ENCODE results near the gene FCN2. TPM values are rescaled to one million over a fixed set of nuclear protein-coding genes. Genes with fewer than 3 reads are reported as not detected.

FCN2 gene
- total RNA-seq, 4 donors from 2014 or later = 0.93 to 16.5 TPM; not detected in 2

DNA sequence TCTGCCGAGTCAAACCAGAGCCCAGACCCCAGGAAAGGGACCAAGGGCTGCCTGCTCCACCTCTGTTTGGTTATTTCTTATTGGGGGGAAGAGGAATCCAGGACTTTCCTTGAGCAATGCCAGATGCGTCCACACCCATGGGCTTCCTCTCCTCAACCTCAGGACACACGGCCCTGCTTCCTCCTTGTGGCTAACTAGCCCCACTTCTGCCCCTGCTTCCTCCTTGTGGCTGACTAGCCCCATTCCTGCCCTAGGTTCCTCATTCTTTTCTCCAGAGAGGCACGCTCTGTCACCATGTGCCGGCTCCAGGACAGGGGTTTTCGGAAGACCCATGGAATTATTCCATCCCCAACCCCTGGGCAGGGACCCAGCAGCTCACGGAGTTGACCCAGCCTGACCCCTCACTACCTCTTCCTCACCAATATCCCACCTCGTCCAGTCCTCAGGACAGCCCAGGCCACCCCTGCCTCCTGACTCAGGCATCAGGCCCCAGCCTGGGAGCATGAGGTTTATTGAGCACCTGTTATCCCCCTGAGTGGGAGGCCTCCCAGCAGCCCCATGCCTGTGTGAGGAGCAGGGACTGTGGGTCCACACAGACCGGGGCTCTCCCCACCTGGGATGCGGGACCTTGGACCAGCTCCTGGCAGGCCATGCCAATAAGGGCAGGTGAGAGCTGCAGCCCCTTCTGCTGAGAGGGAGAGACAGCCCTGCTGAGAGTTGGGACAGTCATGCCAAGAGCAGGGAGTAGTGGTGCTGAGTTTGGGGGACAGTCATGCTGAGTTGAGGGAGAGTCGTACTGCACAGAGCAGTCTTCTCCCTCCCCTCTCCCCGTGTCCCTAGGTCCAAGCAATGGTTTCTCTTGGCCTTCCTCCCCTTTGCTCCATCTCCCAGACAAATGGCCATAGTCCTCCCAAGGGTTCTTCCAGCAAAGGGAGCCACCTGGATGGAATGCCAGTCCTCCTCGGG is 48.9 kb downstream of the FCN2 start:
- no peak for DNase-seq
- Histone ChIP-seq H3K36me3 (no peaks in the 10 kb centered on the region), H3K4me1 (no peaks in the 10 kb centered on the region), H3K27me3 (no peaks in the 10 kb centered on the region), H3K4me3 (replicated peaks in 1 of 3) (no peak overlapping the region), H3K27ac (no peak overlapping the region), H3K9me3 (no peaks in the 10 kb centered on the region)
- TF ChIP-seq, protein P1, sequence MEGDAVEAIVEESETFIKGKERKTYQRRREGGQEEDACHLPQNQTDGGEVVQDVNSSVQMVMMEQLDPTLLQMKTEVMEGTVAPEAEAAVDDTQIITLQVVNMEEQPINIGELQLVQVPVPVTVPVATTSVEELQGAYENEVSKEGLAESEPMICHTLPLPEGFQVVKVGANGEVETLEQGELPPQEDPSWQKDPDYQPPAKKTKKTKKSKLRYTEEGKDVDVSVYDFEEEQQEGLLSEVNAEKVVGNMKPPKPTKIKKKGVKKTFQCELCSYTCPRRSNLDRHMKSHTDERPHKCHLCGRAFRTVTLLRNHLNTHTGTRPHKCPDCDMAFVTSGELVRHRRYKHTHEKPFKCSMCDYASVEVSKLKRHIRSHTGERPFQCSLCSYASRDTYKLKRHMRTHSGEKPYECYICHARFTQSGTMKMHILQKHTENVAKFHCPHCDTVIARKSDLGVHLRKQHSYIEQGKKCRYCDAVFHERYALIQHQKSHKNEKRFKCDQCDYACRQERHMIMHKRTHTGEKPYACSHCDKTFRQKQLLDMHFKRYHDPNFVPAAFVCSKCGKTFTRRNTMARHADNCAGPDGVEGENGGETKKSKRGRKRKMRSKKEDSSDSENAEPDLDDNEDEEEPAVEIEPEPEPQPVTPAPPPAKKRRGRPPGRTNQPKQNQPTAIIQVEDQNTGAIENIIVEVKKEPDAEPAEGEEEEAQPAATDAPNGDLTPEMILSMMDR (IDR thresholded peaks at IDR 0.05) = no peak
- WGBS, 2 donors = 78 to 84% methylated on average over 10 to 13 of the region's 13 CpGs
- intact Hi-C loops (cut with DNase I) = no loop called here

DNA sequence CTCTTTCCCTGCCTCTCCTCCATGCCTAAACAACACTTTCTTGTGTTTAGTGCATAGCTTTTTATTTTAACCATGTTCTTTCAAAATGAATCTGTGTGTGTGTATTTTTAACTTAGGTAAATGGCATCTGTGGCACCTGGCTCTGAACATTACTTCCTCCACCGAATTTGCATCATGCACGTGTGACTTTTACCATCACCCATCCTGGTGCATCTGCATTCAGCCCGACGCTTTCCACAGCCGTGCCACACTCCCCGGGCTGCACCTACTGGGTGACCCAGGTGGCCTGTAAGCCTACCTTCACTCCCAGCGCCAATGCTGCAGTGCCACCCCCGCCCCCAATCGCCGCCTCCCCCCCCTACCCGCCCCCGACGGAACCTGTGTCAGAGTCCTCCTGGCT is 49.8 kb downstream of the FCN2 start:
- no peaks in the 10 kb centered on the region for H3K36me3 ChIP-seq
- H3K4me1 ChIP-seq = no peaks in the 10 kb centered on the region
- 80% methylated on average over 13 of the region's 13 CpGs for WGBS, 2 donors
- no peaks in the 10 kb centered on the region for H3K27me3 ChIP-seq
- intact Hi-C loops (cut with DNase I) = no loop called here
- H3K9me3 ChIP-seq = no peaks in the 10 kb centered on the region
- no peak overlapping the region for H3K4me3 ChIP-seq (replicated peaks in 1 of 3)
- TF ChIP-seq POLR2A (IDR thresholded peaks at IDR 0.05) = no peak
- TF ChIP-seq, protein P1 (IDR thresholded peaks at IDR 0.05) = no peak
- no peak for DNase-seq
- H3K27ac ChIP-seq = no peak overlapping the region

DNA sequence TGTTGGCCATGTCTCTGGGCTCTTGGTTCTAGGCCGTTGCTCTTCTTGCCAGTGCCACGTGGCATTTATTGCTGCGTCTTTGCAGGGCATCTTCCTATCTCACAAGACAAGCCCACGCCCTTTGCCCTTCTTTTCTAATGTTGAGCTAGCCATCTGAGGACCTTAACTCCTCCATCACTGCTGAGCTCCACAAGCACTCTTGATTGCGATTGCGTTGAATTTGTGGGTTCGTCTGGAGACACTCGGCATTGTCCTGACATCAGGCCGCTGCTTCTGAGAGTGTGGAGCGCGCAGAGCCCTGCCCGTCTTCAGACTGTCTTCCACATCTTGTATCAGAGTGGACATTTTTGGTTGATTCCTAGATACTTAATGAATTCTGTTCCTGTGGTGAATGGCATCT is 51.6 kb downstream of the FCN2 start:
- intact Hi-C loops (cut with DNase I) = no loop called here
- 76% methylated on average over 12 of the region's 12 CpGs for WGBS, 2 donors
- H3K4me1 ChIP-seq = no peaks in the 10 kb centered on the region
- H3K27me3 ChIP-seq = no peaks in the 10 kb centered on the region
- H3K36me3 ChIP-seq = no peaks in the 10 kb centered on the region
- DNase-seq = no peak
- no peak for TF ChIP-seq POLR2A (IDR thresholded peaks at IDR 0.05)
- TF ChIP-seq, protein P1 (IDR thresholded peaks at IDR 0.05) = no peak
- no peak overlapping the region for H3K4me3 ChIP-seq (replicated peaks in 1 of 3)
- no peaks in the 10 kb centered on the region for H3K9me3 ChIP-seq
- H3K27ac ChIP-seq = no peak overlapping the region

DNA sequence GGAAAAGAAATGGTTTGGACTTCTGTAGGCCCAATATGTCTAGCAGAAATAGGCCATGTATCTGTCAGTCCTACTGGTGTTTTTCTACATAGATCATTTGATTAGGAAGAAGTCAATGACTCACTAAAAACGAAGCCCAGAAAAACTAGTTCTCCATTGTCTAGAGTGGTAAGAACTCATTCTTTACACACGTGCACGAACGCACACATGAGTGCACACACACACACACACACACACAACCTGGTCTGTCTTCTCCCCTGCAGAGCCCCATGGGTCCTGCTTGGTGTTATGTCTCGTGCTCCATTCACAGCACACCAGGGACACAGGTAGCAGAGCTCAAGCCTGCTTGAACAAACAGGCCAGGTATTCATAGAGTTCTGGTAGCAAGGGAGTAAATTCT is 52.0 kb downstream of the FCN2 start:
- H3K27me3 ChIP-seq = no peaks in the 10 kb centered on the region
- DNase-seq = no peak
- intact Hi-C loops (cut with DNase I) = no loop called here
- H3K9me3 ChIP-seq = no peaks in the 10 kb centered on the region
- no peak overlapping the region for H3K4me3 ChIP-seq (replicated peaks in 1 of 3)
- no peaks in the 10 kb centered on the region for H3K4me1 ChIP-seq
- TF ChIP-seq, protein P1 (IDR thresholded peaks at IDR 0.05) = no peak
- no peak for TF ChIP-seq POLR2A (IDR thresholded peaks at IDR 0.05)
- 38 to 59% methylated on average over 5 of the region's 5 CpGs for WGBS, 2 donors
- no peak overlapping the region for H3K27ac ChIP-seq
- no peaks in the 10 kb centered on the region for H3K36me3 ChIP-seq

DNA sequence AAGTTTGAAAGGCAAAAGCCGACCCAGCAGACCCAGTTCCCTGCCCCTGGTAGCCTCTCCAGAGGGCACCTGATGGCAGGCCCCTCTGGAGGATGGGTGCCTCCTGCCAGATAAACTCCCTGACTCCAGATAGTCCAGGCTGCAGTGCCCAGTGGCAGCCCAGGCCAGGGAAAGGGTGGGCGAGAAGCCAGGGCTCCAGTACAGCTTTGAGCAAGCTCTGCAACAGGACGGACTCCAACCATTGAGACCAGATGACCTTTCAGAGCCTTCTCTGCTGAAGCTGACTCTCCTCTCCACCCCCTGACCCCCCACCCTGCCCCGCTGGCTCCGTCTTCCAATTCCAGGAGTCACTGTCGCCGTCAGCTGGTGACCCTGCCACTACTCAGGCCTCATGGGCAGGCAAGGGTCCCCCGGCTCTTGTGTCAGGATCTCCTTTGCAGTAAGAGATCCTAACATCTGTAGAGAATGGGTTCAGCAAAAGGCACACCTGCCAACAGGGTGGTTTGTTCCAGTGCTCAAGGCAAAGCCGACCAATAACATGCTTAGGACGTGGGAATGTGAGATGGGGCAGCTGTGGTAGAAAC is 52.6 kb downstream of the FCN2 start:
- Histone ChIP-seq H3K27me3 (no peaks in the 10 kb centered on the region), H3K27ac (no peak overlapping the region), H3K9me3 (no peaks in the 10 kb centered on the region), H3K4me1 (no peaks in the 10 kb centered on the region), H3K36me3 (no peaks in the 10 kb centered on the region), H3K4me3 (replicated peaks in 1 of 3) (no peak overlapping the region)
- TF ChIP-seq POLR2A (IDR thresholded peaks at IDR 0.05) = no peak
- TF ChIP-seq, protein P1 (IDR thresholded peaks at IDR 0.05) = no peak
- intact Hi-C loops (cut with DNase I) = no loop called here
- 97 to 98% methylated on average over 9 of the region's 10 CpGs for WGBS, 2 donors
- DNase-seq = no peak
